ENCODE results near the gene ITGA11. TPM values are rescaled to one million over a fixed set of nuclear protein-coding genes. Genes with fewer than 3 reads are reported as not detected.

ITGA11 gene
- total and polyA plus RNA-seq, 2 of the 13 experiments (the other 11 are each of a cell fraction or from before 2014, with no cell fraction given) = not detected

GRCh38 chr15:68322796-68323195, 109.2 kb downstream of the ITGA11 start (continued):
- no peak for TF ChIP-seq ZNF142 (CRISPR knock-in tag; IDR thresholded peaks at IDR 0.05)
- no peak for TF ChIP-seq ZHX2 (IDR thresholded peaks at IDR 0.05; ENCODE audit: low read depth)
- no peak for TF ChIP-seq ZHX2 (CRISPR knock-in tag; IDR thresholded peaks at IDR 0.05; ENCODE audit: borderline replicate concordance)
